ENCODE results near the gene MED26. TPM values are rescaled to one million over a fixed set of nuclear protein-coding genes. Genes with fewer than 3 reads are reported as not detected.

MED26 gene
- total and polyA plus RNA-seq, 2 of the 8 experiments (the other 6 are each of a cell fraction or from before 2014, with no cell fraction given): 5.3 to 10.7 TPM

- TF ChIP-seq ATF2 (IDR thresholded peaks at IDR 0.05; ENCODE audit: low read length) (no peak), EP300 (IDR thresholded peaks at IDR 0.05; ENCODE audit: borderline replicate concordance in 1 of 2, low read depth in 2 of 2, low read length in 2 of 2) (no peak), NRF1 (IDR thresholded peaks at IDR 0.05; ENCODE audit: low read depth, low read length) (no peak), HDAC6 (IDR thresholded peaks at IDR 0.05; ENCODE audit: low read depth, low read length) (no peak), FOSL1 (IDR thresholded peaks at IDR 0.05; ENCODE audit: insufficient read depth, low read depth, low read length) (no peak)
These were observed 85.0 kb downstream of the MED26 start (continued) for GRCh38 chr19:16542910-16543472.

Measured in H1 (cell line).